K562 (cell line): ENCODE measurements around the gene ORC5. TPM values are rescaled to one million over a fixed set of nuclear protein-coding genes. Genes with fewer than 3 reads are reported as not detected.

Experiments
- EGR1 ChIP-seq: fragments of 450-650 bp; conservative IDR thresholded peaks from 2 replicates; pipeline ENCODE4 v1.6.1; 2017; ENCODE audit warnings: mild to moderate bottlenecking
- FOXK2 ChIP-seq, 2 experiments: fragments of 450-650 bp; IDR thresholded peaks in 1 of 2; conservative IDR thresholded peaks in 1 of 2; 2 replicates each; pipeline ENCODE4 v1.6.1; 2016; ENCODE audit warnings: low read depth in 2 of 2, mild to moderate bottlenecking in 1 of 2
- FOXM1 ChIP-seq, 2 experiments: fragments of 450-650 bp in 1 of 2; sonication (generic) in 1 of 2; formaldehyde crosslinking in 1 of 2; IDR thresholded peaks; 2 replicates each; pipeline versions ENCODE4 v1.6.1 to v1.9.0; 2017 to 2022; ENCODE audit warnings: low read depth in 2 of 2, mild to moderate bottlenecking in 2 of 2, missing genetic modification reagents in 1 of 2, moderate library complexity in 1 of 2
- HDAC8 ChIP-seq: fragments of 450-650 bp; IDR thresholded peaks from 2 replicates; pipeline ENCODE4 v1.6.1; 2016; ENCODE audit warnings: mild to moderate bottlenecking, missing genetic modification characterization, moderate library complexity, missing compliant biosample characterization
- KLF6 ChIP-seq: fragments of 250-450 bp; sonication (Bioruptor Pico); IDR thresholded peaks from 2 replicates; pipeline ENCODE4 v1.4.0; 2020; ENCODE audit warnings: mild to moderate bottlenecking, moderate library complexity, borderline replicate concordance
- MEF2D ChIP-seq: conservative IDR thresholded peaks from 2 replicates; pipeline ENCODE4 v1.6.1; 2016; ENCODE audit warnings: low read depth, missing genetic modification characterization, missing compliant biosample characterization
- POLR2AphosphoS5 ChIP-seq: IDR thresholded peaks from 2 replicates; pipeline ENCODE4 v1.6.1; 2011; ENCODE audit warnings: mild to moderate bottlenecking, low read depth, low read length, moderate library complexity; ENCODE audit not compliant: control insufficient read depth, insufficient read depth
- PTRF ChIP-seq: fragments of 450-650 bp; IDR thresholded peaks from 2 replicates; pipeline ENCODE4 v1.6.1; 2016; ENCODE audit warnings: mild to moderate bottlenecking, missing genetic modification characterization, missing compliant biosample characterization
- RBBP5 ChIP-seq: fragments of 200-600 bp; sonication (generic); IDR thresholded peaks from 2 replicates; pipeline ENCODE4 v1.6.1; 2012; ENCODE audit warnings: borderline replicate concordance, mild to moderate bottlenecking, low read length, control low read depth, inconsistent platforms; ENCODE audit not compliant: insufficient read depth, poor library complexity, severe bottlenecking
- RBM22 ChIP-seq: fragments of 200-400 bp; formaldehyde crosslinking; IDR thresholded peaks from 2 replicates; pipeline ENCODE4 v1.6.1; 2018; ENCODE audit warnings: low read length, low read depth; ENCODE audit not compliant: poor library complexity, severe bottlenecking
- RFX1 ChIP-seq: fragments of 450-650 bp; IDR thresholded peaks from 2 replicates; pipeline ENCODE4 v1.6.1; 2016; ENCODE audit warnings: mild to moderate bottlenecking, moderate library complexity
- SMARCA4 ChIP-seq: fragments of 450-650 bp; IDR thresholded peaks from 2 replicates; pipeline ENCODE4 v1.6.1; 2016
- XRCC4 ChIP-seq: IDR thresholded peaks from one replicate; pipeline ENCODE4 v1.6.1; 2011; ENCODE audit not compliant: insufficient read depth, insufficient read length; ENCODE audit errors: extremely low read depth
- polyA plus RNA-seq, 8 experiments: library from polyadenylated mRNA; depleted of rRNA in 4 of 8; stranded (reverse) in 5 of 8; unstranded in 3 of 8; fragments of >200 nt; fragmentation: Nextera tagmentation in 2 of 8; fragmentation: Illumina TruSeq in 1 of 8; extraction: Ambion mirVana in 2 of 8; extraction: Trizol in 1 of 8; gene quantifications; 2 replicates each; pipeline versions ENCODE4 v1.2.1 to v1.2.3, GENCODE V29; 2011 to 2014; ENCODE audit warnings: inconsistent platforms in 1 of 8, missing spikeins in 1 of 8
- total RNA-seq, 7 experiments: library from RNA; depleted of rRNA in 6 of 7; stranded (reverse); fragments of >200 nt in 6 of 7; fragmentation: Illumina TruSeq in 2 of 7; extraction: Trizol in 2 of 7; gene quantifications; 2 replicates each; pipeline versions ENCODE4 v1.2.1 to v1.2.3, GENCODE V29; 2011 to 2021; ENCODE audit warnings: low replicate concordance in 1 of 7
- TF ChIP-seq, protein P1 (sequence below): fragments of 450-650 bp; formaldehyde crosslinking; IDR thresholded peaks from 2 replicates; pipeline ENCODE4 v1.4.0; 2020; ENCODE audit warnings: mild to moderate bottlenecking
- TF ChIP-seq, protein P2 (sequence below): IDR thresholded peaks from 2 replicates; pipeline ENCODE4 v1.6.1; 2014; ENCODE audit warnings: antibody characterized with exemption
- TF ChIP-seq, protein P3 (sequence below): fragments of 450-650 bp; IDR thresholded peaks from 2 replicates; pipeline ENCODE4 v1.7.0; 2016; ENCODE audit warnings: borderline replicate concordance
- TF ChIP-seq, protein P4 (sequence below), 3 experiments: fragments of 200-800 bp in 1 of 3; sonication (Bioruptor generic) in 1 of 3; sonication (generic) in 1 of 3; formaldehyde crosslinking in 1 of 3; IDR thresholded peaks; 2 replicates each; pipeline versions ENCODE4 v1.6.1 to v1.8.0; 2016 to 2022; ENCODE audit warnings: mild to moderate bottlenecking in 2 of 3, missing compliant biosample characterization in 2 of 3, missing genetic modification characterization in 2 of 3, missing genetic modification reagents in 1 of 3
- TF ChIP-seq, protein P5 (sequence below): sonication (generic); formaldehyde crosslinking; IDR thresholded peaks from 2 replicates; pipeline ENCODE4 v1.8.0; 2022; ENCODE audit warnings: mild to moderate bottlenecking, missing genetic modification reagents

The ORC5 gene
- total and polyA plus RNA-seq, 9 of the 15 experiments (the other 6 are each of a cell fraction or from before 2014, with no cell fraction given): 29.8 to 136 (median 54.8) TPM

DNA sequence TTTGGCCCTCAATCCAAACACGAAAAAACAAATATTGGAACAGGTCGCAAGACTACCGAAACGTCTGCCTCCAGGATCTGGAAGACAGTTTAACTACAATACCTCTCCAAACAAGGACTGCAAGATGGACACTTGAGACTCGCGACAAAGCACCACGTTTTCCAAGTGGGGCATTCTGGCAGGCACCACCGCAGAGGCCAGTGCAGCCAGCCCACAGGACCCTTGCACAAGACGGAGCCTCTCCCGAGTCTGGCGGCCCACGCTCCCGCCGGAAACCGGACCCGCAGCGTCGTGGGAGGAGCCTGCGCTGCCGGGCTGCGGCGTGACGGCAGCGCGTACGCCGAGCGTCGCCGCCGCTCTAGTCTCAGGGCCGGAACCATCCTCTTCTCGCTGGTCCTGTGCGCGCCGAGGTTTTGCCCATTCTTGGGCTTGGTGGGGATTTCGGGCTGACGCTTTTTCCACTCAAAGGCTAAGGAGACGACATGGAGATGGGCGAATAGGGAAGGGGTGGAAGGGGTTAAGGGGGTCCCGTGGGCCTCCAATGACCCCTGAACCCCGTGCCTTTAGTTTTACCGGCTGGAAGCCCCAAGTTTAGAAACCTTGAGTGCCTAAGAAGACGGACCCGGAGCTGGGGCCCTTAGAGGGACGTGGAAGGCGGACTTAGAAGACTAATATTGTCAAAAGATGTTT is at the start of gene ORC5 (continued):
- no peak for TF ChIP-seq RFX1
- no peak for TF ChIP-seq MEF2D (tag)
- TF ChIP-seq, protein P1, sequence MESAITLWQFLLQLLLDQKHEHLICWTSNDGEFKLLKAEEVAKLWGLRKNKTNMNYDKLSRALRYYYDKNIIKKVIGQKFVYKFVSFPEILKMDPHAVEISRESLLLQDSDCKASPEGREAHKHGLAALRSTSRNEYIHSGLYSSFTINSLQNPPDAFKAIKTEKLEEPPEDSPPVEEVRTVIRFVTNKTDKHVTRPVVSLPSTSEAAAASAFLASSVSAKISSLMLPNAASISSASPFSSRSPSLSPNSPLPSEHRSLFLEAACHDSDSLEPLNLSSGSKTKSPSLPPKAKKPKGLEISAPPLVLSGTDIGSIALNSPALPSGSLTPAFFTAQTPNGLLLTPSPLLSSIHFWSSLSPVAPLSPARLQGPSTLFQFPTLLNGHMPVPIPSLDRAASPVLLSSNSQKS (CRISPR knock-in tag): no peak
- TF ChIP-seq POLR2AphosphoS5: peak; percentile 97
- TF ChIP-seq XRCC4: no peak
- no peak for TF ChIP-seq HDAC8 (tag)
- TF ChIP-seq, protein P2, sequence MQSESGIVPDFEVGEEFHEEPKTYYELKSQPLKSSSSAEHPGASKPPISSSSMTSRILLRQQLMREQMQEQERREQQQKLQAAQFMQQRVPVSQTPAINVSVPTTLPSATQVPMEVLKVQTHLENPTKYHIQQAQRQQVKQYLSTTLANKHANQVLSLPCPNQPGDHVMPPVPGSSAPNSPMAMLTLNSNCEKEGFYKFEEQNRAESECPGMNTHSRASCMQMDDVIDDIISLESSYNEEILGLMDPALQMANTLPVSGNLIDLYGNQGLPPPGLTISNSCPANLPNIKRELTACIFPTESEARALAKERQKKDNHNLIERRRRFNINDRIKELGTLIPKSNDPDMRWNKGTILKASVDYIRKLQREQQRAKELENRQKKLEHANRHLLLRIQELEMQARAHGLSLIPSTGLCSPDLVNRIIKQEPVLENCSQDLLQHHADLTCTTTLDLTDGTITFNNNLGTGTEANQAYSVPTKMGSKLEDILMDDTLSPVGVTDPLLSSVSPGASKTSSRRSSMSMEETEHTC: no peak
- TF ChIP-seq, protein P3, sequence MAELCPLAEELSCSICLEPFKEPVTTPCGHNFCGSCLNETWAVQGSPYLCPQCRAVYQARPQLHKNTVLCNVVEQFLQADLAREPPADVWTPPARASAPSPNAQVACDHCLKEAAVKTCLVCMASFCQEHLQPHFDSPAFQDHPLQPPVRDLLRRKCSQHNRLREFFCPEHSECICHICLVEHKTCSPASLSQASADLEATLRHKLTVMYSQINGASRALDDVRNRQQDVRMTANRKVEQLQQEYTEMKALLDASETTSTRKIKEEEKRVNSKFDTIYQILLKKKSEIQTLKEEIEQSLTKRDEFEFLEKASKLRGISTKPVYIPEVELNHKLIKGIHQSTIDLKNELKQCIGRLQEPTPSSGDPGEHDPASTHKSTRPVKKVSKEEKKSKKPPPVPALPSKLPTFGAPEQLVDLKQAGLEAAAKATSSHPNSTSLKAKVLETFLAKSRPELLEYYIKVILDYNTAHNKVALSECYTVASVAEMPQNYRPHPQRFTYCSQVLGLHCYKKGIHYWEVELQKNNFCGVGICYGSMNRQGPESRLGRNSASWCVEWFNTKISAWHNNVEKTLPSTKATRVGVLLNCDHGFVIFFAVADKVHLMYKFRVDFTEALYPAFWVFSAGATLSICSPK: no peak
- no peak for TF ChIP-seq PTRF (tag)
- TF ChIP-seq, protein P4, sequence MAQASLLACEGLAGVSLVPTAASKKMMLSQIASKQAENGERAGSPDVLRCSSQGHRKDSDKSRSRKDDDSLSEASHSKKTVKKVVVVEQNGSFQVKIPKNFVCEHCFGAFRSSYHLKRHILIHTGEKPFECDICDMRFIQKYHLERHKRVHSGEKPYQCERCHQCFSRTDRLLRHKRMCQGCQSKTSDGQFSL (CRISPR knock-in tag; IDR thresholded peaks at IDR 0.05): no peak
- TF ChIP-seq, protein P4 (tag; IDR thresholded peaks at IDR 0.05): no peak
- TF ChIP-seq, protein P5, sequence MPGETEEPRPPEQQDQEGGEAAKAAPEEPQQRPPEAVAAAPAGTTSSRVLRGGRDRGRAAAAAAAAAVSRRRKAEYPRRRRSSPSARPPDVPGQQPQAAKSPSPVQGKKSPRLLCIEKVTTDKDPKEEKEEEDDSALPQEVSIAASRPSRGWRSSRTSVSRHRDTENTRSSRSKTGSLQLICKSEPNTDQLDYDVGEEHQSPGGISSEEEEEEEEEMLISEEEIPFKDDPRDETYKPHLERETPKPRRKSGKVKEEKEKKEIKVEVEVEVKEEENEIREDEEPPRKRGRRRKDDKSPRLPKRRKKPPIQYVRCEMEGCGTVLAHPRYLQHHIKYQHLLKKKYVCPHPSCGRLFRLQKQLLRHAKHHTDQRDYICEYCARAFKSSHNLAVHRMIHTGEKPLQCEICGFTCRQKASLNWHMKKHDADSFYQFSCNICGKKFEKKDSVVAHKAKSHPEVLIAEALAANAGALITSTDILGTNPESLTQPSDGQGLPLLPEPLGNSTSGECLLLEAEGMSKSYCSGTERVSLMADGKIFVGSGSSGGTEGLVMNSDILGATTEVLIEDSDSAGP (CRISPR knock-in tag): no peak
- no peak for TF ChIP-seq FOXM1 (IDR thresholded peaks at IDR 0.05; ENCODE audit: low read depth)
- TF ChIP-seq FOXM1 (CRISPR knock-in tag; IDR thresholded peaks at IDR 0.05; ENCODE audit: low read depth): peak; percentile 70; the same call in 1 of the 2 replicates
- TF ChIP-seq RBM22: no peak
- TF ChIP-seq EGR1: peak; percentile 99
- no peak for TF ChIP-seq KLF6 (CRISPR knock-in tag)
- no peak for TF ChIP-seq FOXK2 (conservative IDR thresholded peaks at IDR 0.05 in 1 of 2, IDR thresholded peaks at IDR 0.05 in 1 of 2; ENCODE audit: low read depth in 2 of 2)
- peak; percentile 71 for TF ChIP-seq RBBP5
- no peak; the same call in 1 of the 2 replicates for TF ChIP-seq SMARCA4
